DOHH2 (cell line): ENCODE measurements around the gene TBL1XR1.
A peak's percentile ranks its signal among the peaks of the same experiment; 100 is the strongest.

Experiments
- H3F3A ChIP-seq: fragments of 200-600 bp; sonication (generic), shearing (Covaris generic); 2 replicates; pipeline ENCODE4 v1.6.0; 2016; ENCODE audit warnings: antibody characterized with exemption, mild to moderate bottlenecking; ENCODE audit not compliant: control insufficient read depth, insufficient read depth
- H3K27ac ChIP-seq: fragments of 200-600 bp; sonication (generic); 2 replicates; pipeline ENCODE4 v1.5.1; 2014; ENCODE audit warnings: low read depth, mild to moderate bottlenecking, low read length, moderate library complexity
- H3K27me3 ChIP-seq: fragments of 200-600 bp; sonication (generic); 2 replicates; pipeline ENCODE4 v1.6.1; 2014; ENCODE audit warnings: mild to moderate bottlenecking, low read length, mixed read lengths; ENCODE audit not compliant: control insufficient read depth
- H3K36me3 ChIP-seq: fragments of 200-600 bp; sonication (generic); 2 replicates; pipeline ENCODE4 v1.6.1; 2014; ENCODE audit warnings: mild to moderate bottlenecking, low read length, moderate library complexity, mixed read lengths; ENCODE audit not compliant: control insufficient read depth
- H3K4me1 ChIP-seq: fragments of 200-600 bp; sonication (generic); 2 replicates; pipeline ENCODE4 v1.6.1; 2014; ENCODE audit warnings: mild to moderate bottlenecking, low read length, mixed read lengths; ENCODE audit not compliant: control insufficient read depth
- H3K4me2 ChIP-seq: fragments of 200-600 bp; sonication (generic); 2 replicates; pipeline ENCODE4 v1.6.0; 2014; ENCODE audit warnings: mild to moderate bottlenecking, low read length, moderate library complexity
- H3K4me3 ChIP-seq: fragments of 200-600 bp; sonication (generic); 2 replicates; pipeline ENCODE4 v1.5.1; 2014; ENCODE audit warnings: mild to moderate bottlenecking, low read length, mixed read lengths
- H3K79me2 ChIP-seq: fragments of 200-600 bp; sonication (generic); 2 replicates; pipeline ENCODE4 v1.6.1; 2014; ENCODE audit warnings: mild to moderate bottlenecking, low read length, mixed read lengths; ENCODE audit not compliant: control insufficient read depth
- H3K9me2 ChIP-seq: fragments of 200-600 bp; sonication (generic); replicated peaks from 2 replicates; pipeline ENCODE4 v1.6.1; 2014; ENCODE audit warnings: mild to moderate bottlenecking, low read length, mixed read lengths; ENCODE audit not compliant: control insufficient read depth
- H3K9me3 ChIP-seq: fragments of 200-600 bp; sonication (generic); 2 replicates; pipeline ENCODE4 v1.6.1; 2014; ENCODE audit warnings: antibody characterized with exemption, low read length, mixed read lengths; ENCODE audit not compliant: control insufficient read depth, insufficient read depth
- H4K20me1 ChIP-seq: fragments of 200-600 bp; sonication (generic); 2 replicates; pipeline ENCODE4 v1.6.0; 2014; ENCODE audit warnings: low read depth, mild to moderate bottlenecking, antibody characterized with exemption, low read length, moderate library complexity; ENCODE audit not compliant: control insufficient read depth, insufficient read depth
- EZH2phosphoT487 ChIP-seq: fragments of 200-600 bp; sonication (generic); IDR thresholded peaks from 2 replicates; pipeline ENCODE4 v1.6.1; 2017; ENCODE audit warnings: borderline replicate concordance, mild to moderate bottlenecking, antibody characterized with exemption, low read length, moderate library complexity, mixed read lengths
- TF ChIP-seq, protein P1 (sequence below): fragments of 200-600 bp; sonication (generic); IDR thresholded peaks from one replicate; pipeline ENCODE4 v1.5.1; 2014; ENCODE audit warnings: antibody characterized with exemption, mild to moderate bottlenecking, low read depth, low read length; ENCODE audit not compliant: poor library complexity, severe bottlenecking

Gene TBL1XR1

GRCh38 chr3:177106184-177106583, 91.1 kb downstream of the TBL1XR1 start:
- Histone ChIP-seq H4K20me1 (peaks cover 17% of the 10 kb centered on the region), H3K4me1 (peaks cover 55% of the 10 kb centered on the region), H3K9me3 (no peaks in the 10 kb centered on the region), H3K4me3 (no peak overlapping the region), H3K9me2 (no peaks in the 10 kb centered on the region), H3K4me2 (peak overlapping the region; percentile 33), H3K36me3 (peaks cover 19% of the 10 kb centered on the region), H3K27ac (no peak overlapping the region), H3F3A (peaks cover 15% of the 10 kb centered on the region; the same call in 1 of the 2 replicates), H3K27me3 (no peaks in the 10 kb centered on the region), H3K79me2 (peaks cover 100% of the 10 kb centered on the region)
- no peak for TF ChIP-seq EZH2phosphoT487
- TF ChIP-seq, protein P1, sequence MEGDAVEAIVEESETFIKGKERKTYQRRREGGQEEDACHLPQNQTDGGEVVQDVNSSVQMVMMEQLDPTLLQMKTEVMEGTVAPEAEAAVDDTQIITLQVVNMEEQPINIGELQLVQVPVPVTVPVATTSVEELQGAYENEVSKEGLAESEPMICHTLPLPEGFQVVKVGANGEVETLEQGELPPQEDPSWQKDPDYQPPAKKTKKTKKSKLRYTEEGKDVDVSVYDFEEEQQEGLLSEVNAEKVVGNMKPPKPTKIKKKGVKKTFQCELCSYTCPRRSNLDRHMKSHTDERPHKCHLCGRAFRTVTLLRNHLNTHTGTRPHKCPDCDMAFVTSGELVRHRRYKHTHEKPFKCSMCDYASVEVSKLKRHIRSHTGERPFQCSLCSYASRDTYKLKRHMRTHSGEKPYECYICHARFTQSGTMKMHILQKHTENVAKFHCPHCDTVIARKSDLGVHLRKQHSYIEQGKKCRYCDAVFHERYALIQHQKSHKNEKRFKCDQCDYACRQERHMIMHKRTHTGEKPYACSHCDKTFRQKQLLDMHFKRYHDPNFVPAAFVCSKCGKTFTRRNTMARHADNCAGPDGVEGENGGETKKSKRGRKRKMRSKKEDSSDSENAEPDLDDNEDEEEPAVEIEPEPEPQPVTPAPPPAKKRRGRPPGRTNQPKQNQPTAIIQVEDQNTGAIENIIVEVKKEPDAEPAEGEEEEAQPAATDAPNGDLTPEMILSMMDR, result no peak

- TF ChIP-seq EZH2phosphoT487, result no peak
- TF ChIP-seq, protein P1, result no peak
- H3K9me2 ChIP-seq, result no peaks in the 10 kb centered on the region
- H3K4me3 ChIP-seq, result no peak overlapping the region
- H3K4me2 ChIP-seq, result no peak overlapping the region
- H4K20me1 ChIP-seq, result peaks cover 17% of the 10 kb centered on the region
- peaks cover 19% of the 10 kb centered on the region for H3K36me3 ChIP-seq
- peaks cover 100% of the 10 kb centered on the region for H3K79me2 ChIP-seq
- no peaks in the 10 kb centered on the region for H3K9me3 ChIP-seq
- H3K27ac ChIP-seq, result no peak overlapping the region
- H3K27me3 ChIP-seq, result no peaks in the 10 kb centered on the region
- H3K4me1 ChIP-seq, result peaks cover 50% of the 10 kb centered on the region
- H3F3A ChIP-seq, result peaks cover 15% of the 10 kb centered on the region; the same call in 1 of the 2 replicates
Measured at GRCh38 chr3:177105623-177106022, 91.7 kb downstream of the TBL1XR1 start.

- Histone ChIP-seq H4K20me1 (peaks cover 9% of the 10 kb centered on the region), H3F3A (peaks cover 6% of the 10 kb centered on the region; the same call in 1 of the 2 replicates), H3K9me2 (no peaks in the 10 kb centered on the region), H3K4me1 (peaks cover 38% of the 10 kb centered on the region), H3K4me3 (no peak overlapping the region), H3K9me3 (no peaks in the 10 kb centered on the region), H3K27me3 (no peaks in the 10 kb centered on the region), H3K79me2 (peaks cover 100% of the 10 kb centered on the region), H3K36me3 (peaks cover 15% of the 10 kb centered on the region), H3K4me2 (no peak overlapping the region), H3K27ac (no peak overlapping the region)
- TF ChIP-seq EZH2phosphoT487, result no peak
Measured at GRCh38 chr3:177104299-177104992, 92.8 kb downstream of the TBL1XR1 start.

DNA sequence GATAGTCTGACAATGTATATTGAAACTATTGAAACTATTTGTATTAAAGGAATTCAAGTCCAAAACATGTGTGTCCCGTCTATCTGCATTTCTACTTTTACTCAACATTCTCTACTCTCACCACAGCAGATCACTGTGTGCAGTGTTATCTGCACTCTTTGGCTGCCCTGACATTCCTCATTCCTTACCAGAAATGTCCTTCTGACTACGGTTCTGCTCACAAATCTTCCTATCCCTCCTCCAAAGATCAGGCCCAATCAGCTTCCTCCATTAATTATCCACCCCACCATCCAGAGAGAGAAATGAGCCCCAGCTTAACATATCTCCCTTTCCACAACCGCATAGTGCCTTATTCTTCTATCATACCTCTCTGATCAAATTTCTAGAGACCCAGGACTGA, 94.7 kb downstream of the TBL1XR1 start:
- H3K79me2 ChIP-seq, result peaks cover 99% of the 10 kb centered on the region
- no peaks in the 10 kb centered on the region for H3K9me2 ChIP-seq
- H3K4me3 ChIP-seq, result no peak overlapping the region
- no peak overlapping the region for H3K27ac ChIP-seq
- no peaks in the 10 kb centered on the region for H3K9me3 ChIP-seq
- H3K4me2 ChIP-seq, result no peak overlapping the region
- TF ChIP-seq, protein P1, result no peak
- no peak for TF ChIP-seq EZH2phosphoT487
- H3F3A ChIP-seq, result 0 out of 2 replicates have a peak, but pooled peaks cover 3% of the 10 kb centered on the region
- no peaks in the 10 kb centered on the region for H3K27me3 ChIP-seq
- H4K20me1 ChIP-seq, result peaks cover 9% of the 10 kb centered on the region
- peaks cover 22% of the 10 kb centered on the region for H3K4me1 ChIP-seq
- H3K36me3 ChIP-seq, result peaks cover 18% of the 10 kb centered on the region
